ENCODE results near the gene DAGLB. TPM values are rescaled to one million over a fixed set of nuclear protein-coding genes. Genes with fewer than 3 reads are reported as not detected.

Gene DAGLB
- total RNA-seq, 1 donor from 2014 or later: 22.6 TPM

DNA sequence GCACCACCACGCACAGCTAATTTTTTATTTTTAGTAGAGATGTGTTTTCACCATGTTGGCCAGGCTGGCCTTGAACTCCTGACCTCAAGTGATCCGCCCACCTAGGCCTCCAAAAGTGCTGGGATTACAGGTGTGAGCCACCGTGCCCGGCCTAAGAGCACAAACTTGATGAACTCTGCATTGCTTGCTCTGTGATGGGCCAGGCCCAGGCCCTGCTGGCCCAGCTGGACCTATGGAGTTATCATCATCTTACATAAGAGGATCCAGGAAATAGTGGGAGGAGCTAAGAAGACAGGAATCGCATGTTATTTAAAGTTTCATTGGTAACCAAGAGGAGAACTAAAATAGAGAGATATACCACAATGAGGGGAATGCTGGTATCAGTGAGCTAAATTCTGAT, 86.9 kb downstream of the DAGLB start:
- no peak for DNase-seq

DNA sequence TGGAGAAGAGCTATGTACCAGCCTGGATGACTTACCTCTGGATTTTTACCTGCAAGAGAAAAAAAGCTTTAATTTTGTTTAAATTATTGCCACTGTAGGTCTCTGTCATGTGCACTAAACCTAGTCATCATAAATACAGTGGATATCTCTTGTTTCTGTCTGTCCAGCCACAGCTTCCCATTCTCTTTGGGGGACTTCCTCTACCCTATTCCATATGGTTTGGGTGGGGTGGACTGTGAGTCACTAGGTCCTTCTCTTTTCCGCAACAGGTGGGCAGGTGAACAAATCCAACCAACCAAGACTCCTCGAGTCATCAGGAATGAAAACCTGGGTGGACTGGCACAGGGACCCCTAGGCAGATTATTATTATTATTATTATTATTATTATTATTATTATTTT, 88.0 kb downstream of the DAGLB start:
- no peak for DNase-seq

Other genes starting within 250 kb of the DAGLB start
- gene CYTH3, start 175.3 kb downstream of the DAGLB start, total RNA-seq: 18.0 and 20.1 TPM in 2 replicates
- gene FAM220A, start 99.0 kb downstream of the DAGLB start, total RNA-seq: 16.7 and 18.7 TPM in 2 replicates
- gene RAC1, start 73.4 kb downstream of the DAGLB start, total RNA-seq: 58.9 and 105 TPM in 2 replicates
- gene KDELR2, start 36.2 kb upstream of the DAGLB start, total RNA-seq: 121 and 133 TPM in 2 replicates
- 0.05 TPM in 1 of 2 replicates, not detected in the other for gene GRID2IP, start 103.5 kb upstream of the DAGLB start, total RNA-seq
- 37.1 and 49.2 TPM in 2 replicates for gene ZDHHC4, start 129.5 kb upstream of the DAGLB start, total RNA-seq
- gene INTS15, start 142.1 kb upstream of the DAGLB start, total RNA-seq: 13.1 and 14.5 TPM in 2 replicates
- 0.93 and 1.0 TPM in 2 replicates for gene ZNF853, start 167.7 kb upstream of the DAGLB start, total RNA-seq
- 18.4 and 25.9 TPM in 2 replicates for gene ZNF316, start 189.4 kb upstream of the DAGLB start, total RNA-seq